ENCODE results near the gene NKX6-2.
"Not testable (repeated sequence)": the region's sequence is repeated elsewhere in the genome, so short reads cannot be mapped to it uniquely, and the experiment has no call there.

The NKX6-2 gene

DNA sequence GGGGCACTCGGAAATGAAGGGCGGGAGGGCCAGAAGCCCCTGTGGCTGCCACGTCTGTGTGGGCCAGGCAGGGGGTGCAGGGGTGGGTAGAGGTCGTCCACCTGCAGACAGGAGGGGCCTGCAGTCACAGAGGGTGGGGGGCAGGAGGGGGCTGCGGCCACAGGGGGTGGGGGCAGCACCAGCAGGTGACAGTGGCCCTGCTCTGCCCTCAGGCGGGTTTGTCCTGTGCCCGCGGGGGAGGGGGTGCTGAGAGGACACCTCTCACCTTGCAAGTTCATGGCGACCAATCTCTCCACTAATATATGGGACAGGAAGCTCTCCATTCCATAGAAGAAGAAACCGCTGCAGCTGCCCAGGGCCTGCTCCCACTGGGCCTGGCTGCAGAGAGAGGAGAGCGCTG is 26.6 kb upstream of the NKX6-2 start:
- no peak for DNase-seq

DNA sequence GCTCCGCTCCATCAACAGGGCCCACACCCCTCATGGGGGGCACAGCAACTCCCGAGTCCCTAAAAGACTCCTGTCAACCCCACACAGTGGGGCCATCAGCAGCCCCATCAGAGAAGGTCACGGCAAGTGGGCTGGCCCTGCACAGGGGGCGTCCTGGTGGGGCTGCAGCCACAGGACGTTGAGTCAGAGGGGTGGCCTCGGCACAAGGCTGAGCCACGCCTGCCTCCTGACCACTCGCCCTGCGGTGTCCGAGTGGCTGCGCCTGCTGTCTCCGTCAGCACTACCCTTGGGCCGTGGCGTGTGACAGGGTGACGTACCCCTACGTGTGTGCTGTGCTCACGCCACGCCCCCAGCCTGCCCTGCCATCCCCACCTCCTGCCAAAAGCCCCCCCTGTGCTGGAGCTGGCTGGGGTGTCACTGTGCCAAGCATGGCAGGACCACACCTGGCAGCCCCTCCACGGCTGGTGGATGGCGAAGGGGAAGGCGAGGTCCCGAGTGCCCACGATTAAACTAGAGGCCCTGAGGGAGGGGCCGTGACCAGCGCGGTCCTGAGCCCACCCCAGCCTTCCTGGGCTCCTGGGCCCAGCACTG is 26.0 kb upstream of the NKX6-2 start:
- no peak for DNase-seq

DNA sequence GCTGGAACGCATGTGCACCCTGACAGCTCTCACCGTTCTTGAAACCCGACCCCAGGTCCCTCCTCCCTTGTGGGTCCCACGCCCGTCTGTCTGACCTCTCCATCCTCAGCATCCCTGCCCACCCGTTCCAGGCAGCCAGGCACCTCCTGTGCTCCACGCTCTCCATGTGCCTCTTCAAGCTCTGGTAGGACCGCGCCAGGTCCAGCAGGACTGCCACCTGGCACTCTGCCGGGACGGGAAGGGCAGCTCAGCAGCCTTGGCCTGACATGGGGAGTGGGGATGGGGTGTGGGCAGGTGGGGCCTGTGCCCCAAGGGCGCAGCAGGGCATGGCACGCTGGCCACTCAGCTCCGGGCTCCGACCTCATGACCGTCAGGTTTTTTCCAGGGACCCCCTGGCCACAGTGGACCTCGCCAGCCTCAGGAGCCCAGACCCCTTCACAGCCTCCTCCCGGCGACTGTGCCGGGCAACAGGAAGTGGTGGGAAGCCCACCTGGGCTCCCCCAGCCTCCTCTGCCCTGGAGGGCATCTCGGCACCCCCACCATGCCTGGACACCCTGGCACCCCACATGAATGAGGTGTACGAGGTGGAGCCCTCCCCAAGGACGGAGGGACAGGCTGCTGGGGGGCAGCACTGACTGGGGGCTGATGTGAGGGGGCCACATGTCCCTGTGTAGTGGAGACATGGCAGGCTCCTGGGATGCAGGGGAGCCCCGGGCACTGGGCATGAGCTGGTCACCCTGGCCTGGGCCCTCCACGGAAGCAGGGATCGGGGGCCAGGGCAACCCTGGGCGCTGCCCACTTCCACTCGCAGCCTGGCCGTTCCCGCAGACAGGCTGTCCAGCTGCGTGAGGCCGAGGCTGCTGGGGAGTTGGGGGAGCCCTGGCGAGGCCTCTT is 25.1 kb upstream of the NKX6-2 start:
- DNase-seq = no peak

DNA sequence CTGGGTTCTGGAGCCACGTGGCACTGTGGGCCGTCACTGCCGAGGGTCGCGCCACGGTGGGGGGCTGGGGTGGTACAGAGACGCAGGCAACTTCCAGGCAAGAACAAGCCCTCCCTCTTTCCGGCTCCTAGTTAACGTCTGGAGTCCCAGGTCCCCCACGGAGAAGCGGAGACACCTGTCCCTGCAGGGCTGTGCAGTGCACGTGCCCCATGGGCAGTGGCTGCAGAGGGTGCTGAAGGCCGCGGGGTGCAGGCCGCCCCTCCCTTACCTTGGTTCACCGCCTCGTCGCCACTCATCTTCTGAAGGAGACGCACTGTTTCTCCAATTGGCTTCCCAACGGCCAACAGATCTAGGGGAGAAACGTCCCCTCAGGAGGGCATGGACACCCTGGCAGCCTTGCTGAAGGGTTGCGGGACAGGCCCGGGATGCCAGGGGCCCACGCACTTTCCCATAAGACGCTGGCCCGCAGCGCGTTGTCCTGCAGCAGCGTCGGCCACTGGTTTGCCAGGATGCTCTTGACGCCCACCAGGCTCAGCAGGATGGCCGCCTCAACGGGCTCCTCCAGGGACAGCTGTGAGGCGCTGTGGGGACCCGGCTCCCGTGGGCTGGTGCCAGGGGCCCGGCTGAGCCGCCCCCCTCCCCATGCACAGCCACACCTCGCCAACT is 24.3 kb upstream of the NKX6-2 start:
- no peak for DNase-seq

DNA sequence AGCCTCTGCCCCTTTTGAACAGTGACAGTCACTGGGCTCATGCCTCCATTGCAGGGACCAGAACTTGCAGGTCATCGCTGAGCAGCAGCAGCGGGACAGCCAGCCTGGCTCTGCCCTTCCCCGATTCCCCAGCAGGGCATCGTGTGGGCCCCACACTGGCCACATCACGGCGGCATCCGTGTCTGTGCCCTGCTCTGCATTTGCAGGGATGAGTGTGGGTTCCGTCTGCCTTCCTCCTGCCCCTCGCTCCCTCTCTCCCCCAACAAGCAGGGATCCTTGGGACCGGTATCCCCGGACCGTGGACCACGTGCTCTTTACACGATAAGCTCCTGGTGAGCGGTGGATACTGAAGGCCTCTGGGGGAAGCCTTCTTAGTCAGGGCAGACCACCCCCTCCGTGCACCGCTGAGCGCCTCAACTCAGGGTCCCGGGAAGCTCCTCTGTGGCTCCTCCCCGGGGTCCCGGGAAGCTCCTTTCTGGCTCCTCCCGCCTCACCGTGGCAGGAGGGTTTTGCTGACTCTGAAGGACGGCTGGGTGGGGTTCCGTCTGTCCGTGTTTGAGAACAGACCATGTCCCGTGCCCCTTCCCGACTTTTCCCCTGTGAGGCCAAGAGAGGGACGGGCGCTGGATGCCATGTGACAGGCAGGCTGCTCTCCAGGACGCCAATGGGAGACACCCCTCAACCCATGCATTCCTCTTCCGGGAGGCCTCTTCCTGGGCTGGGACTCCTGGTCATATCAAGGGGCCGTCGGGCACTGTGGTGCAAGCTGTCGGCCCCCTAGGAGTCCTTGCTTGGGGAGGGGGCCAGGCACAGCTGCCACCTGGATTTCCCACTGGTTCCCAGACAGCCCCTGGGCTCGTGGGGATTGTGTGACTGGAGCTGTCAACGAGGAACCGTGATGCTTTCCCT is 23.5 kb upstream of the NKX6-2 start:
- no peak for DNase-seq

DNA sequence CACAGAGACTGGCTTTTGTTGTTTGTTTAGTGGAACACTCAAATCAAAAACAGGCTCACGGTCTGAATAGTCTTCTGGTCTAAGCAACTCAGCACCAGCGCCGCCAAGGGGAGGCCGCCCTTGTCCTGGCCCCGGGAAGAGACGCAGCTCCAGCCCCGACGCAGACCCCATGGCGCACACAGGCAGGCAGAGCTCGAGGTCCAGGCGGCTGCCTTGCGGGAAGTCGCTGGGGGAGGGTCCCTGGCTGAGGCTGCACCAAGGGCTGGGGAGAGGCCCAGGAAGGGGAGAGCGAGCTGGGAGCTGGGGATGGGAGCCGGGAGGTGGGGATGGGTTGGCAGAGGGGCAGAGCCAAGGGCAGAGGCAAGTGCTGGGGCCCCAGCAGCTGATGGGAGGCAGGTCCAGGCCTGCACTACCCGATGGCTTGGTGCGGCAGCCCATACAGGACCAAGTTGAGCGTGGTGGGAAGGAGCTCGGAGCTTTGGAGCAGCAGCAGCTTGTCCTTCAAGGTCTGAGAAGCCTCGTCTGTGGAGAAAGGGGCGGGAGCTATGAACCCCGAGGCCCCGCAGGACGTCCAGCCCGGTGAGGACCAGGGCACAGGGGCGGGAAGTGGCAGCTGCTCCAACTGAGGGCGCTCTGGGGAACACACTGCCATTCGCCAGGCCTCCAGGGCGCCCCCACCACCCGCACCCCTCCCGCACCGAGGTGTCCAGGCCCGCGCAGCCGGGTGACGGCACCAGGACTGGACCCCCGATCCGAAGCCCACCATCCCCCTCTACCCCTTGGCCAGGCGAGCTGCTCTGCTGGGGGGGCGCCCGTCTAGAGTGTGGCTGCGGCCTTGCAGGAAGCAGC is 22.7 kb upstream of the NKX6-2 start:
- DNase-seq = no peak

DNA sequence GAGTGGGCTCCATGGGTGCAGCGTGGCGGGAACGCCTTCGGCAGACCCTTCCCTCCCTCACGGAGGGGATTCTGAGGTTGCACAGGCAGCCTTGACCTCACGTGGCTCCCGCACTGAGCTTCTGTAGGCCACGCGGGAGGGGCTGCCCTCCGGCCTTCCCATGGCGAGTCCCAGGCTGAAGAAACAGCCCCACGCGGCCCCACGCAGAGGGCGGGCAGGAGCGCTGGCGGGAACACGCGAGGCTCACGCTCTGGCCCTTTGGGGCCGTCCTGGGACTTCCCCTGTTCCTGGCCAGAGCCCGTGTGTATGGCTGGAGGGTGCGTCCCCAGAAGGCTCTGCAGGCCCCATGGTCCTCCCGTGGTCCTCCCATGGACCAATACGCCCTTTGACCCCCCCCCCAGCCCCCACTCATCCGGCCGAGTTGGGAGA is 21.7 kb upstream of the NKX6-2 start:
- DNase-seq = no peak

DNA sequence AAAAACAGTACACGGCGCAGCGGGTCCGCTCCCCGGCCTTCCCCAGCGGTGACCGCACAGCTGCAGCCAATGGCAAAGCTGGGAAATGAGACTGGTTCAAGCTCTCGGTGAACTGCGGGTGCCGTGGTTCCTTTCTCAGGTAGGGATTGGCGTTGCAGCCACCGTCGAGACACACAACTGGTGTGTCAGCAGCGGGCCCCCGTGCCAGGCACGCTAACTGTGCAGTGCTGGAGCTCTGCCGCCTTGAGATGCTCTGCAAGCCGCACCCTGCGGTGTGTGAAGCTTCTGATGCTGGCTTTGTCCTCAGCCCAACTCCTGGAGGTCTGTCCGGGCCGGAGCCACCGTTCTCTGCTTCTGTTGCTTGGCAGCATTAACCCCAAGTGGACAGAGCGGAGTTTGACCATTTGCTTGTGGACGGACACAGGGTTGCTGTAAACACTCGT is 20.6 kb upstream of the NKX6-2 start:
- DNase-seq = no peak

DNA sequence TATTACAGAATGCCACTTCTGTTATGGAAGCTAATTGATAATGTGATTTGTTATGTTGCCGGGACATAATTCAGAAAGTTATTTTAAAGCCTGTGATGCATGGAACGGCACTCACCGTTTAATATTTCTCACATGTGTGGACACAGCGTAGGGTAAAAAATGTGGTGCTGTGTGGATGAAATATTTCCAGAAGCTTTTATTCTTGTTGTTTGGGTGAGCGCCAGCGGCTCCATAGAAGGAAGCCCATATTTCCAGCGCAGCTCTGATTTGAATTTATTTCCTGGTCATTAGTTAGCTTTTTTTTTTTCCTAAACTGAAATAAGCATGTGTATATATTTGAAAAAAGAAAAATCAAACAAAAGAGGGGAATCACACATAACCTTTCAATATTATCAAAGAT is 20.2 kb upstream of the NKX6-2 start:
- DNase-seq = no peak

DNA sequence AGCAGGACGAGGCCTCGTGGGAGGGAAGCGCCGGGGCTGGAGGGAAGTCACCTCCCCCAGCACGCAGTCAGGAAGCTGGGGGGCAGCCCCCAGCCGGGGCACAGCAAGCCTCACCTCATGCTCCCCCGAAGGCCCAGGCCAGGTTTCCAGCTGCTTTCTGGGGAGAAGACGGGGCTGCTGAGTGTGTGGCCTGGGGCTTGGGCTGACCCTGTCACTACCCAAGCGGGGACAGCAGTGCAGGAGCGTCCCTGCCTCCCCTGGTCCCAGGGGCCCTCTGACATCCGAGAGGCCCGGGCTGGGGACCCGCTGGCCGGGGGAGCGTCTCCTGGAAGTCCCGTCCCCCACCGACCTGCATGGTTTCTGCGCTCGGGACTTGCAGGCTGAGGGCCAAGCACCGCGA is 19.7 kb upstream of the NKX6-2 start:
- DNase-seq = no peak

DNA sequence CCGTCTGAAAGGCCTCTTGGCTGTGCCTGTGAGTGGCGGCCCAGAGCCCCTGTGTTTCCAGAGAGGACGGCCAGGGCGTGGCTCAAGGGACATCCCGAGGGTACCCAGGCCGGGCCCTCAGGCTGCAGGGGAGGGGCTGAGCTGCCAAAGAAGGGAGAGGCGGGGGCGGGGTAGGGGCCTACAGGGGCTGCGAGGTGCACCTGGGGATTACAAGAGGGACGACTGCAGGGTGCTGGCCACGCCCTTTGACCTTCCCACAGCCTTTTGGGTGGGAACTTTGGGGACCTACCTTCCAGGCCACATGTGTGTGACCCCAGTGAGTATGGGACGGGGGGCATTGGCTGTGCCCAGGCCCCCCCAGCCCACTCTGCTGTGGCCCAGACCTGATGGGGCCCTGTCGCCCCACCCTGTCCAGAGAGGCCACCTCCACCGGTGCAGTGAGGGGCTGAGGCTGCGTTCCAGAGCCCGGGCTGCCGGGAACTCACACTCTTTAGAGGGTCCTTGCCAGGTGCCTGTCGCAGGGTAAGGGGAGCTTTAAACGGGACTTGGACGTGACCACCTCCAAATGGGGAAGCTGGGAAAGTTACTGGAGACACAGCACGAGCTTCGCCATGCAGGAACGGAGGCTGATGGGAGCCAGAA is 19.0 kb upstream of the NKX6-2 start:
- DNase-seq = no peak

DNA sequence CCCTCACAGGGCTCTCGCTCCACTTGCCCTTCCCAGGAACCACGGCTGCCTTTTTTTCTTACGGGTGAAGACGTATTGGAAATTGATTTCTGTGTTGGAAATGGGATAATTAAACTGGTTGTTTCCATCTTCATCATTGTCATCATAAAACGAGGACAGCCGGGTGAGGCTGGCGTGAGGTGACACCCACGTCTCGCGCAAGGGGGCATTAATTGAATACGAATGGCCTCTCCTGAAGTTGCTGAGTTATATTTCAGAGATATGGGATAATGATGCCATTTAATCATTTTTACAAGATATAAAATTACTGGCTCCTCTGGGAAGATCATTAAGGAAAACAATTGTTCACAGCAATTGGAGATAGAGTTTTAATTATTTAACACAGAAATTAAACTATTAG is 18.3 kb upstream of the NKX6-2 start:
- no peak for DNase-seq

DNA sequence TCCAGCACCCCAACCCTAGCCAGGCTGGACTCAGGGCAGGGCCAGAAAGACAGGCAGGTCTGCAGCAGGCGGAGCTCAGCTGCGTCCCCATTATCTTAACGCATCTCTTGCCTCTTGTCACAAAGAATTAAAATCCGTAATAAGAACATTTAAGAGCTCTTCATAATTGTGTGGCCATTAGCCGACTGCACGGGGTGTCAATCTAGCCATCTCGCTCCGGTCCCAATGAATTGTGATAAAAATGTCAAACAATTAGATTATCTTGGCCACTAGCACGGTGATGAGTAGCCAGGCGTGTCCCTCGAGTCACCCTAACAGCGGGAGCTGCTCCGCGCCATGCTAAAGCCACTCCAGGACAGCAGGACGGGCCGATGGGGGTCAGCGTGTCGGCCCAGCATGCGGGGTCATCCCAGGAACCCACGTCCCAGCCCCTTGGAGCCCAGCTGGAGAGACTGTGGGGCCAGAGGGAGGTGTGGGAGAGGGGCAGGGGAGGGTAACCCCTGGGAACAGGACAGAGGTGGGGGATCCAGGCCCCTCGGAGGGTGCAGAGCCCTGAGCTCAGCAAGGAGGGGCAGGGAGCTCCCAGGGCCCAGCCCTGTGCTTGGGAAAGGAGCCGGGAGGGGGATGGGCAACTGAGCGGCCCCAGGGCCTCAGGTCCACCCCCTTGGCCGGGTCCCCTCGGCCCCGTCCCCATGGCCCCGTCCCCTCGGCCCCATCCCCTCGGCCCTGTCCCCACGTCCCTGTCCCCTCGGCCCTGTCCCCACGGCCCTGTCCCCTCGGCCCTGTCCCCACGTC is 17.7 kb upstream of the NKX6-2 start:
- no peak for DNase-seq

DNA sequence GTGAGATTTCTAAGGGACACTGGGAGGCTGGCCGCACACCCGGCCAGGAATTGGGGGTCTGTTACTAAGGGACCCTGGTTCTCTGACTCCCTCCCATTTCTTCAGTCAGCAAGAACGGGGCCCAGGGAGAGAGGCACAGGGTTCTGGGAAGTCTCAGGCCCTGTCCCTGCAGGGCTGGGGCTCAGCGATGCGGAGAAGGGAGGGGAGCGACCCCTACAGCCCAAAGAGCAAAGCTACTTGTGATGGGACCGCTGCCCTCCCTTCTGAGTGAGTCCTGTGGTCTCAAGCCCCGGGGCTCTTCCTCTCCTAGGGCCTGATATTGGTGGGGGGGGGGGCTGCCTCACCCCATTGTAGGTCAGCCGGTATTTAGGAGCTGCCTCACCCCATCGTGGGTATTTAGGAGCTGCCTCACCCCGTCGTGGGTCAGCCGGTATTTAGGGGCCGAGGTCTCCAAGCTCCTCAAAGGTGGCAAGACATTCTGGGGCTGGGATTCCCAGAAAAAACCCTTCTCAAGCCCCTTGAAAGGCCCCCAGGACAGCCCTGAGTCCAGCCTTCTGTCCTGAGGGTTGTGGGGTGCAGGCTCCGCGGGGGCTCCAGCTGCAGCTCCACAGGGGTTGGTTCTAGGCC is 16.9 kb upstream of the NKX6-2 start:
- no peak for DNase-seq

DNA sequence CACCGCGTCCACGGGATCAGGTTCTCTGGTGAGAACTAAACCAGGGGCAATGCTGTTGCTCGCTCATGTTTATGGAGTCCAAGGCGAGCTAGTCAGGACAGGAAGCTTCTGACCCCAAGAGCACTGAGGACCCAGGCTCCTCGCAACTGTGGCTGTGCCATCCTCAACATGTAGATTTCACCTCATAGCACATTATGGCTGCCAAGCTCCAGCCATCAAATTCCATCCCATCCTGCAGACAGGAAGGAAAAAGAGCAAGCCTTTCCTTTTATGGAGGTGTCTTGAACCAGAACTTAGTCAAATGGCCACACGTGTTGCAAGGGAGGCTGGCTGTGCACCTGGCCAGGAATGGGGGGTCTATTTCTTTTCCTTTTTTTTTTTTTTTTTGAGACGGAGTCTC is 16.1 kb upstream of the NKX6-2 start:
- DNase-seq = no peak

DNA sequence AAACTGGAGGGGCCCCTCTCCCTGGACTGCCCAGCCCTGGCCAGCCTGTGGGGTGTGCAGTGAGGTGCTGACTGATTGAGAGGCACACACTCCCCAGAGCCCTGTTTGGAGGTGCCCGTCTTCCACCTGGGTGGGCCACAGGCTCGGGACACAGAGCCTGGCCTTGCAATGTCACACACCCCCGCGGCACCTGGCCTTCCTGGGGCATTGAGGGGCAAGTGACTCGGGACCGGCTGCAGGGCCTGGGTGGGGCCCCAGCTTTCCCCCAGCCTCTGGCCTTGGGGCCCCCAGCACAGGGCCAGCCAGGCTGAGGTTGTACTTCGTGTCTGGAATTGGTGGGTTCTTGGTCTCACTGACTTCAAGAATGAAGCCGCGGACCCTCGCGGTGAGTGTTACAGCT is 13.9 kb upstream of the NKX6-2 start:
- DNase-seq = no peak

DNA sequence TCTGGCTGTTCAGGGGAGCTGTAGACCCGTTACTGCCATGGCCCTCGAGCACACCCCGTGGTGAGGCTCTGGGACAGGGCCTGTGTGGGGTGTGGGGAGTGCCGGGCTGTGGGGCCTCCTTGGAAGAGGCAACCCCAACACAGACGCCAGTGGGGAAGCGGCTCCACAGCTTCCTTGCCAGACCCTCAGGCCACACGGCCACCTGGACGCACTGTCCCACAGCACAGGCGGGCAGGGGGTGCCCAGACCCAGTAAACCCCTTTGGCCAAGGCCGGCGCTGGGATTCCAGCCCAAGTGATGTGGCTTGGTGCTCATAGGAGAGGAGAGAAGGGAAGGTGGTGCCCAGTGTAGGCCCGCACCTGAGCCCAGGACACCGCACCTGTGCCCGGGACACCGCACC is 12.9 kb upstream of the NKX6-2 start:
- DNase-seq = no peak

DNA sequence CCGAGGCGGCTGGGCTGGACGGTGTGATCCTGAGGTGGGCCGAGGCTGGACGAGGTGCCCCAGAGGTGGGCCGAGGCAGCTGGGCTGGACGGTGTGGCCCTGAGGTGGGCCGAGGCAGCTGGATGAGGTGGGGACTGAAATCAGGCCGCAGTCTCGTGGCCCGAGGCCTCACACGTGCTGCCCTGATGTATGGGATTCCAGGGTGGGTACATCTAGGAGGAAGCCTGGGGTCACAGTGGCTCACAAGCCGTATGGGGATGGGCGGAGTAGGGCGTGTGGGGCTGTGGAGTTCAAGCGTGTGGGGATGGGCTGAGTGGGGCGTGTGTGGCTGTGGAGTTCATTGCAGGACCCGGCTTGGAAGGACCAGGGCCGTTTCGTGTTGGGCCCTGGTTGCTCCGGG is 12.5 kb upstream of the NKX6-2 start:
- no peak for DNase-seq

DNA sequence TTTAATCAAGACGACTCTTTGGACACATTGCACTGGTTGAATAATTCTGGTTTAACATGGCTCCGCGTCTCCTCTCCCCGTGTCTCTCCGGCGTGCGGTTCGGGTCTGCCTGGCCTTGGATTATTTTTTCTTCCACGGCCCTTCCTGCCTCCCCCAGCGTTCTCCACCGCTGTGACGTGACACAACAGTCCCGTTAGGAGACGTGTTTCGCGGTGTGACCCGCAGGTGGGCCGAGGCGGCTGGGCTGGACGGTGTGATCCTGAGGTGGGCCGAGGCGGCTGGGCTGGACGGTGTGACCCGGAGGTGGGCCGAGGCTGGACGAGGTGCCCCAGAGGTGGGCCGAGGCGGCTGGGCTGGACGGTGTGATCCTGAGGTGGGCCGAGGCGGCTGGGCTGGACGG is 12.0 kb upstream of the NKX6-2 start:
- DNase-seq = not testable (repeated sequence)

DNA sequence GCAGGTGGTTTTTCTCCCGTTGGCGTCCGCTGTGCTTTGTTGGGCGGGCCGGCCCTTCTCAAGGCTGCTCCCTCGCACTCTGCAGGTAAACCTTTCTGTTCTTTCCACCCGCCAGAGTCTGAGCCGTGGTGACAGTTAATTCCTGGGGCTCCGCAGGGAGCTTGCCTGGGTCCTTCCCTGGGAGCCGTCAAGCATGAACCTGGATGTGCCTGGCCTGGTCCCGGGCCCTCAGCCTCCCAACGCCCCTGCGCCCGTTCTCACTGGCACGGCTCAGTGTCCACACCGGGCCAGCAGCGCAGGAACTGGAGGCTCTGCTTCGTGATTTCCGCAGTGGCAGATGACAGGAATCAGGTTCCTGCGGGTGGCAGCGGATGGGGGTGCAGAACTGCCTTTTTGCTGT is 10.9 kb upstream of the NKX6-2 start:
- no peak for DNase-seq

Measured in suppressor macrophage treated with lipopolysaccharide for 4 hours (primary cell).